Measurements from ENCODE around the gene MRPS21. TPM values are rescaled to one million over a fixed set of nuclear protein-coding genes. Genes with fewer than 3 reads are reported as not detected.
A peak's percentile ranks its signal among the peaks of the same experiment; 100 is the strongest.

MRPS21 gene
- total RNA-seq (100 to 1,000 TPM in 1 of 9 donors, 10 to 100 TPM in 8; 28.9 to 105 (median 86.8) TPM), polyA plus RNA-seq (100 to 1,000 TPM; 112 to 367 (median 296) TPM)
- long read RNA-seq, donor 1, transcript MRPS21-201 (2 exons, 1,462 nt), result minor isoform, 41 of 112 reads
- long read RNA-seq, donor 1, transcript MRPS21-202 (3 exons, 1,226 nt), result major isoform, 71 of 112 reads
- long read RNA-seq, donor 1, partial matches to known transcripts, result 0 of 112 reads
- long read RNA-seq, donor 1, other reads (novel, unspliced or antisense), result 0 of 112 reads
- long read RNA-seq, donor 2, transcript MRPS21-202 (3 exons, 1,226 nt), result major isoform, 61 of 101 reads
- long read RNA-seq, donor 2, transcript MRPS21-201 (2 exons, 1,462 nt), result minor isoform, 40 of 101 reads
- long read RNA-seq, donor 2, partial matches to known transcripts, result 0 of 101 reads
- long read RNA-seq, donor 2, other reads (novel, unspliced or antisense), result 0 of 101 reads
- long read RNA-seq, donor 3, transcript MRPS21-201 (2 exons, 1,462 nt), result minor isoform, 40 of 103 reads
- long read RNA-seq, donor 3, transcript MRPS21-202 (3 exons, 1,226 nt), result major isoform, 63 of 103 reads
- long read RNA-seq, donor 3, partial matches to known transcripts, result 0 of 103 reads
- long read RNA-seq, donor 3, other reads (novel, unspliced or antisense), result 0 of 103 reads
- long read RNA-seq, donor 4, transcript MRPS21-202 (3 exons, 1,226 nt), result major isoform, 130 of 197 reads
- long read RNA-seq, donor 4, transcript MRPS21-201 (2 exons, 1,462 nt), result minor isoform, 66 of 197 reads
- long read RNA-seq, donor 4, partial matches to known transcripts, result 0 of 197 reads
- long read RNA-seq, donor 4, other reads (novel, unspliced or antisense), result 1 of 197 reads
- long read RNA-seq, donor 5, transcript MRPS21-201 (2 exons, 1,462 nt), result minor isoform, 70 of 183 reads
- long read RNA-seq, donor 5, transcript MRPS21-202 (3 exons, 1,226 nt), result major isoform, 109 of 183 reads
- long read RNA-seq, donor 5, partial matches to known transcripts, result 2 of 183 reads
- long read RNA-seq, donor 5, other reads (novel, unspliced or antisense), result 2 of 183 reads
- long read RNA-seq, donor 6, transcript MRPS21-201 (2 exons, 1,462 nt), result minor isoform, 54 of 184 reads
- long read RNA-seq, donor 6, transcript MRPS21-202 (3 exons, 1,226 nt), result major isoform, 128 of 184 reads
- long read RNA-seq, donor 6, partial matches to known transcripts, result 0 of 184 reads
- long read RNA-seq, donor 6, other reads (novel, unspliced or antisense), result 2 of 184 reads
- long read RNA-seq, donor 7, transcript MRPS21-201 (2 exons, 1,462 nt), result minor isoform, 22 of 82 reads
- long read RNA-seq, donor 7, transcript MRPS21-202 (3 exons, 1,226 nt), result major isoform, 53 of 82 reads
- long read RNA-seq, donor 7, partial matches to known transcripts, result 7 of 82 reads
- long read RNA-seq, donor 7, other reads (novel, unspliced or antisense), result 0 of 82 reads
- long read RNA-seq, donor 8, transcript MRPS21-201 (2 exons, 1,462 nt), result minor isoform, 60 of 161 reads
- long read RNA-seq, donor 8, transcript MRPS21-202 (3 exons, 1,226 nt), result major isoform, 90 of 161 reads
- long read RNA-seq, donor 8, partial matches to known transcripts, result 11 of 161 reads
- long read RNA-seq, donor 8, other reads (novel, unspliced or antisense), result 0 of 161 reads
- long read RNA-seq, donor 9, transcript MRPS21-201 (2 exons, 1,462 nt), result minor isoform, 49 of 108 reads
- long read RNA-seq, donor 9, transcript MRPS21-202 (3 exons, 1,226 nt), result major isoform, 59 of 108 reads
- long read RNA-seq, donor 9, partial matches to known transcripts, result 0 of 108 reads
- long read RNA-seq, donor 9, other reads (novel, unspliced or antisense), result 0 of 108 reads
- long read RNA-seq, donor 10, transcript MRPS21-201 (2 exons, 1,462 nt), result minor isoform, 23 of 61 reads
- long read RNA-seq, donor 10, transcript MRPS21-202 (3 exons, 1,226 nt), result major isoform, 38 of 61 reads
- long read RNA-seq, donor 10, partial matches to known transcripts, result 0 of 61 reads
- long read RNA-seq, donor 10, other reads (novel, unspliced or antisense), result 0 of 61 reads

DNA sequence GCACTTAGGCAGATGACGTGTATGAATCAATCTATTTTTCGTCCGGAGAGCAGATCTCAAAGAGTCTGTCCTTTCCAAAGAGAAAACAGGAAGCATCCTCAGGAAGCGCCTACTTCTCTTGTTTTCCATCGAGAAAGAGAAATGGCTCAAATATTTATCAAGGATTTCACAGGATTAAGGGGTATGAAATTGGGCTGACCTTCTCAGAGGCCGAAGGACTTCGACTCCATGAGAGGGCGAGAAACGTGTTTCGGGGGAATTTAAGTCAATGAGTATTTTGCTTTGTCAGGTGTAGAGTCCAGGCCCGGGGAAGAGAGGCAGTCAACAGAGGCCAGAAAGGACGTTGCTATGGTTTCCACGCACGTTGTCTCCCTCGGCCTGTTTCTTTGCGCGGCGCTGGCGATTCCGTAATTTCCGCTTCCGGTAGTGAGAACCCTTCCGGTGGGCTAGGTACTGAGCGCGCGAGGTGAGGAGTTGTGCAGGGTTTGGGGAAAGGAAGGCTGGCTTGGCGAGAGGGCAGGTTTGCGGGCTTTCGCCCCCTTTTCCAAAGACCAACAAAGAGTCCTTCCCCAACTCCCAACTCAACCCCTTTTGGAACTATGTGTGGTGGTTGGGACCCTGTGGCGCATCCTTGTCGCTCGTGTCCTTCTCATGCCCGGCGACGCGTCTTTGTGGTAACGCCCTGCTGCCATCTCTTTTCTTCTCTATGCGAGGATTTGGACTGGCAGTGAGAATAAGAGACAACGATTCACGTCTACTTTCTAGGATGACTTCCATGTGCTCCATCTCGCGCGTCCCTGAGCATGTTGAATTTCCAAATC is at the start of gene MRPS21:
Gene MRPS21 (plus strand): TSS at position 429 of the 821 bp plus-strand sequence. CDS start 506 bp downstream, outside the sequence.
- H3K27ac ChIP-seq, result peak within 1 kb of the TSS; percentile 49 to 85 (median 81)
- 3 to 7% (median 5%) methylated on average over 31 to 43 of the region's 43 CpGs for WGBS, 4 donors
- H3K4me1 ChIP-seq (replicated peaks in 1 of 2), result peaks cover 12 to 15% of the 10 kb centered on the region in 2 donors
- peak within 1 kb of the TSS; percentile 31 to 88 (median 72) for H3K4me3 ChIP-seq
- peak; percentile 90 to 97 (median 94) for DNase-seq
- peak; percentile 42 to 88 for TF ChIP-seq POLR2A (IDR thresholded peaks at IDR 0.05)
- TF ChIP-seq, protein P1, sequence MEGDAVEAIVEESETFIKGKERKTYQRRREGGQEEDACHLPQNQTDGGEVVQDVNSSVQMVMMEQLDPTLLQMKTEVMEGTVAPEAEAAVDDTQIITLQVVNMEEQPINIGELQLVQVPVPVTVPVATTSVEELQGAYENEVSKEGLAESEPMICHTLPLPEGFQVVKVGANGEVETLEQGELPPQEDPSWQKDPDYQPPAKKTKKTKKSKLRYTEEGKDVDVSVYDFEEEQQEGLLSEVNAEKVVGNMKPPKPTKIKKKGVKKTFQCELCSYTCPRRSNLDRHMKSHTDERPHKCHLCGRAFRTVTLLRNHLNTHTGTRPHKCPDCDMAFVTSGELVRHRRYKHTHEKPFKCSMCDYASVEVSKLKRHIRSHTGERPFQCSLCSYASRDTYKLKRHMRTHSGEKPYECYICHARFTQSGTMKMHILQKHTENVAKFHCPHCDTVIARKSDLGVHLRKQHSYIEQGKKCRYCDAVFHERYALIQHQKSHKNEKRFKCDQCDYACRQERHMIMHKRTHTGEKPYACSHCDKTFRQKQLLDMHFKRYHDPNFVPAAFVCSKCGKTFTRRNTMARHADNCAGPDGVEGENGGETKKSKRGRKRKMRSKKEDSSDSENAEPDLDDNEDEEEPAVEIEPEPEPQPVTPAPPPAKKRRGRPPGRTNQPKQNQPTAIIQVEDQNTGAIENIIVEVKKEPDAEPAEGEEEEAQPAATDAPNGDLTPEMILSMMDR (IDR thresholded peaks at IDR 0.05), result no peak
- no peaks in the 10 kb centered on the region for H3K27me3 ChIP-seq
- no peaks in the 10 kb centered on the region for H3K9me3 ChIP-seq (replicated peaks in 1 of 3)
- intact Hi-C loops (cut with DNase I), result no loop called here
- H3K36me3 ChIP-seq (replicated peaks in 1 of 2), result peaks cover 0 to 14% of the 10 kb centered on the region in 2 donors

DNA sequence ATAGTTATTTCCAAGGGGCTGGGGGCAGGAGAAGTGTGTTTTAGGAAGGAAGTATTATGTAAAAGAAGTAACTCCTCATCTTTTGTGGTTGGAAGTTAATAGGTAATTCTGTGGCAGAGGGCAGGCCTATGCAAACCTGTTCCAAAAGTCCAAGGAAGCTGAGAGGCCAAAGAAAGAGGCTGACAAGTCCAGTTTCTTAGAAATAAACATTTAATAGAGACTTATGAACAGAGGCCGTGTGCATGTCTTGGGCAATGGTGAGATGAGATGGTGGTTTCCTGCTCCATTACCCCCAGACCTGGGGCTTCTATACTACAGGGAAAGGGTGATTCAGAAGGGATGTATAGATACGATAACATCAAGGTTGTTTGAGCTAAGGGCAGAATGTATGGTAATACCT is 43.7 kb upstream of the MRPS21 start:
- WGBS, 4 donors, result 64 to 92% (median 80%) methylated on average over 2 of the region's 2 CpGs
- TF ChIP-seq, protein P1 (IDR thresholded peaks at IDR 0.05), result no peak
- Histone ChIP-seq H3K27me3 (no peaks in the 10 kb centered on the region), H3K9me3 (replicated peaks in 1 of 3) (no peaks in the 10 kb centered on the region), H3K4me1 (replicated peaks in 1 of 2) (no peaks in the 10 kb centered on the region), H3K27ac (no peak overlapping the region), H3K4me3 (no peak overlapping the region), H3K36me3 (replicated peaks in 1 of 2) (no peaks in the 10 kb centered on the region)
- no peak for DNase-seq
- intact Hi-C loops (cut with DNase I), result no loop called here

DNA sequence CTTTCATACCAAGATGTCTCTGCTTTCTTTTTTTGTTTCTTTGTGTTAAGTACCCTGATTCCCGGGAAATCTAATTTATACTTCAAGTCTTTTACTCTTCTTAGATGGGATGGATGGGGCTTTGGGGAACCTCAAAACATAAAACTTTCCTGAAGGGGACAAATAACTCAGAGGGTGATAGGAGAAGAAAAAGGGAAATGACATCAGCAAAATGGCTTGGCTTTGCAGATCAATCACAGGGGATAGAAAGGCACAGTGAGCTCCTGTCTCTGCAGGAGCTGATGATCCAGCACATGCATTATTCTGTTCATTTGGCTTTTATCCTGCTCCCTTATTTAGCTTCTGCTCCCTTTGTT is 37.5 kb upstream of the MRPS21 start:
- TF ChIP-seq POLR2A (IDR thresholded peaks at IDR 0.05), result no peak
- TF ChIP-seq, protein P1 (IDR thresholded peaks at IDR 0.05), result no peak
- H3K9me3 ChIP-seq (replicated peaks in 1 of 3), result no peaks in the 10 kb centered on the region
- peak overlapping the region in 1 of 4 donors; percentile 42 for H3K4me3 ChIP-seq
- DNase-seq, result no peak
- H3K36me3 ChIP-seq (replicated peaks in 1 of 2), result no peaks in the 10 kb centered on the region
- peaks cover 21 to 24% of the 10 kb centered on the region in 2 donors for H3K4me1 ChIP-seq (replicated peaks in 1 of 2)
- peak overlapping the region; percentile 24 to 85 (median 77) for H3K27ac ChIP-seq
- WGBS, 4 donors, result 0% methylated on average over 1 of the region's 1 CpG
- H3K27me3 ChIP-seq, result no peaks in the 10 kb centered on the region
- intact Hi-C loops (cut with DNase I), result no loop called here

Data from adrenal gland (tissue), 19 donors.